Measurements from ENCODE around the gene ARHGAP1. TPM values are rescaled to one million over a fixed set of nuclear protein-coding genes. Genes with fewer than 3 reads are reported as not detected.

ARHGAP1 gene
- total and polyA plus RNA-seq, 5 experiments from 2014 or later = 35.5 to 71.2 (median 63.1) TPM

GRCh38 chr11:46682773-46683752 is 17.4 kb downstream of the ARHGAP1 start:
- H3K9me3 Mint-ChIP-seq = no peaks in the 10 kb centered on the region
- peaks cover 0 to 17% (median 4%) of the 10 kb centered on the region in 4 donors for H3K4me1 Mint-ChIP-seq
- peak in 1 of 10 donors; percentile 27 for DNase-seq
- ATAC-seq = no peak
- no peaks in the 10 kb centered on the region for H3K27me3 Mint-ChIP-seq
- H3K27ac Mint-ChIP-seq = peak overlapping the region in 6 of 10 donors; percentile 5 to 43 (median 24)
- POLR2A ChIA-PET = interaction anchor here (0.7 to 3.8 kb wide), 2 partner anchors 11 to 522 kb away, joined by 3 to 19 read pairs; no protein-coding TSS in a partner anchor
- no peak overlapping the region for H3K4me3 Mint-ChIP-seq
- H3K36me3 Mint-ChIP-seq = peaks cover 0 to 88% (median 6%) of the 10 kb centered on the region in 3 donors

GRCh38 chr11:46681814-46682213 is 18.6 kb downstream of the ARHGAP1 start:
- POLR2A ChIA-PET = interaction anchor here (3.8 kb wide), 1 partner anchor 10 kb away, joined by 19 read pairs; no protein-coding TSS in a partner anchor
- Mint-ChIP-seq H3K36me3 (peaks cover 0 to 86% (median 8%) of the 10 kb centered on the region in 3 donors), H3K27me3 (no peaks in the 10 kb centered on the region), H3K4me1 (peaks cover 5 to 19% (median 14%) of the 10 kb centered on the region in 4 donors), H3K9me3 (no peaks in the 10 kb centered on the region), H3K27ac (peak overlapping the region in 2 of 10 donors; percentile 10 to 47), H3K4me3 (no peak overlapping the region)
- DNase-seq = peak in 1 of 10 donors; percentile 60
- no peak for ATAC-seq

GRCh38 chr11:46680815-46681214 is 19.6 kb downstream of the ARHGAP1 start:
- POLR2A ChIA-PET = interaction anchor here (3.8 kb wide), 1 partner anchor 9 kb away, joined by 19 read pairs; no protein-coding TSS in a partner anchor
- H3K9me3 Mint-ChIP-seq = no peaks in the 10 kb centered on the region
- no peaks in the 10 kb centered on the region for H3K27me3 Mint-ChIP-seq
- no peak for ATAC-seq
- H3K27ac Mint-ChIP-seq = no peak overlapping the region
- peaks cover 7 to 28% (median 22%) of the 10 kb centered on the region in 4 donors for H3K4me1 Mint-ChIP-seq
- DNase-seq = peak in 1 of 10 donors; percentile 26
- no peak overlapping the region for H3K4me3 Mint-ChIP-seq
- H3K36me3 Mint-ChIP-seq = peaks cover 0 to 77% (median 8%) of the 10 kb centered on the region in 3 donors

GRCh38 chr11:46680164-46680760 is 20.2 kb downstream of the ARHGAP1 start:
- no peak for ATAC-seq
- DNase-seq = peak in 1 of 10 donors; percentile 32
- Mint-ChIP-seq H3K4me3 (no peak overlapping the region), H3K36me3 (peaks cover 0 to 72% (median 8%) of the 10 kb centered on the region in 3 donors), H3K27ac (peak overlapping the region in 1 of 10 donors; percentile 70), H3K27me3 (no peaks in the 10 kb centered on the region), H3K4me1 (peaks cover 9 to 34% (median 27%) of the 10 kb centered on the region in 4 donors), H3K9me3 (no peaks in the 10 kb centered on the region)
- POLR2A ChIA-PET = interaction anchor here (0.6 to 1.4 kb wide), 2 partner anchors 9 to 776 kb away, joined by 3 to 4 read pairs; no protein-coding TSS in a partner anchor

GRCh38 chr11:46679241-46680163 is 20.9 kb downstream of the ARHGAP1 start:
- ATAC-seq (no peak), DNase-seq (peak in 1 of 10 donors; percentile 63)
- Mint-ChIP-seq H3K27ac (peak overlapping the region in 4 of 10 donors; percentile 24 to 70 (median 36)), H3K27me3 (no peaks in the 10 kb centered on the region), H3K4me3 (no peak overlapping the region), H3K36me3 (peaks cover 0 to 65% (median 8%) of the 10 kb centered on the region in 3 donors), H3K9me3 (no peaks in the 10 kb centered on the region), H3K4me1 (peaks cover 14 to 41% (median 34%) of the 10 kb centered on the region in 4 donors)
- POLR2A ChIA-PET = interaction anchor here (0.6 to 1.4 kb wide), 2 partner anchors 9 to 777 kb away, joined by 3 to 4 read pairs; no protein-coding TSS in a partner anchor

- Mint-ChIP-seq H3K4me1 (peaks cover 17 to 44% (median 40%) of the 10 kb centered on the region in 4 donors), H3K27me3 (no peaks in the 10 kb centered on the region), H3K9me3 (no peaks in the 10 kb centered on the region), H3K4me3 (no peak overlapping the region), H3K36me3 (peaks cover 0 to 57% (median 7%) of the 10 kb centered on the region in 3 donors), H3K27ac (peak overlapping the region in 4 of 10 donors; percentile 8 to 81 (median 30))
- ATAC-seq = no peak
- no peak for DNase-seq
- POLR2A ChIA-PET = interaction anchor here (1.4 kb wide), 1 partner anchor 8 kb away, joined by 3 read pairs; no protein-coding TSS in a partner anchor
These were observed 21.7 kb downstream of the ARHGAP1 start for GRCh38 chr11:46678741-46679130.

- H3K27me3 Mint-ChIP-seq = no peaks in the 10 kb centered on the region
- POLR2A ChIA-PET = interaction anchor here (0.7 kb wide), 1 partner anchor 24 kb away, joined by 4 read pairs; no protein-coding TSS in a partner anchor
- H3K4me3 Mint-ChIP-seq = peak overlapping the region in 1 of 10 donors; percentile 59
- peaks cover 20 to 49% (median 45%) of the 10 kb centered on the region in 4 donors for H3K4me1 Mint-ChIP-seq
- DNase-seq = no peak
- H3K36me3 Mint-ChIP-seq = peaks cover 0 to 52% (median 7%) of the 10 kb centered on the region in 3 donors
- peak overlapping the region in 7 of 10 donors; percentile 25 to 85 (median 37) for H3K27ac Mint-ChIP-seq
- ATAC-seq = no peak
- no peaks in the 10 kb centered on the region for H3K9me3 Mint-ChIP-seq
These were observed 22.3 kb downstream of the ARHGAP1 start for GRCh38 chr11:46677991-46678740.

- H3K36me3 Mint-ChIP-seq = peaks cover 0 to 52% (median 14%) of the 10 kb centered on the region in 3 donors
- H3K27ac Mint-ChIP-seq = peak overlapping the region in 6 of 10 donors; percentile 6 to 85 (median 68)
- peak overlapping the region in 4 of 10 donors; percentile 18 to 51 (median 44) for H3K4me3 Mint-ChIP-seq
- DNase-seq (no peak), ATAC-seq (no peak)
- no peaks in the 10 kb centered on the region for H3K9me3 Mint-ChIP-seq
- H3K27me3 Mint-ChIP-seq = no peaks in the 10 kb centered on the region
- POLR2A ChIA-PET = interaction anchor here (8.9 kb wide), 1 partner anchor 21 kb away, joined by 91 read pairs; the partner anchor contains the start of genes ARHGAP1 and ZNF408
- peaks cover 24 to 59% (median 55%) of the 10 kb centered on the region in 4 donors for H3K4me1 Mint-ChIP-seq
These were observed 23.2 kb downstream of the ARHGAP1 start for GRCh38 chr11:46677169-46677568.

GRCh38 chr11:46676436-46677158 is 23.8 kb downstream of the ARHGAP1 start:
- ATAC-seq (no peak), DNase-seq (no peak)
- peaks cover 28 to 64% (median 61%) of the 10 kb centered on the region in 4 donors for H3K4me1 Mint-ChIP-seq
- peaks cover 0 to 51% (median 15%) of the 10 kb centered on the region in 3 donors for H3K36me3 Mint-ChIP-seq
- peak overlapping the region; percentile 15 to 85 (median 70) for H3K27ac Mint-ChIP-seq
- H3K4me3 Mint-ChIP-seq = peak overlapping the region in 6 of 10 donors; percentile 7 to 51 (median 30)
- no peaks in the 10 kb centered on the region for H3K9me3 Mint-ChIP-seq
- H3K27me3 Mint-ChIP-seq = no peaks in the 10 kb centered on the region
- POLR2A ChIA-PET = interaction anchor here (0.7 to 8.9 kb wide), 3 partner anchors 15 to 67 kb away, joined by 4 to 91 read pairs (median 4); partner anchors contain the start of genes ARHGAP1 and ZNF408

- peak overlapping the region in 4 of 10 donors; percentile 28 to 82 (median 70) for H3K4me3 Mint-ChIP-seq
- no peaks in the 10 kb centered on the region for H3K9me3 Mint-ChIP-seq
- no peaks in the 10 kb centered on the region for H3K27me3 Mint-ChIP-seq
- POLR2A ChIA-PET = interaction anchor here (0.7 to 8.9 kb wide), 3 partner anchors 15 to 67 kb away, joined by 4 to 91 read pairs (median 4); partner anchors contain the start of genes ARHGAP1 and ZNF408
- DNase-seq (no peak), ATAC-seq (no peak)
- peaks cover 0 to 46% (median 15%) of the 10 kb centered on the region in 3 donors for H3K36me3 Mint-ChIP-seq
- H3K4me1 Mint-ChIP-seq = peaks cover 31 to 71% (median 67%) of the 10 kb centered on the region in 4 donors
- H3K27ac Mint-ChIP-seq = peak overlapping the region in 6 of 10 donors; percentile 1 to 92 (median 29)
These were observed 24.5 kb downstream of the ARHGAP1 start for GRCh38 chr11:46675949-46676348.

Data from naive thymus-derived CD8-positive, alpha-beta T cell (primary cell).